NCI-H82 treated with DMSO at 0.1 percent for 48 hours (cell line): Measurements from ENCODE around the gene CCL3.
"Not testable (repeated sequence)": the region's sequence is repeated elsewhere in the genome, so short reads cannot be mapped to it uniquely, and the experiment has no call there.

Experiments used
- DNase-seq: peaks from one replicate; lab custom pipeline; 2025; ENCODE audit not compliant: unreplicated experiment; lab: John Stamatoyannopoulos, UW

CCL3 gene

GRCh38 chr17:36089888-36090836 is at the start of gene CCL3:
TSS of gene CCL3 (minus strand) at chr17:36090143. CDS start at chr17:36090058, 85 bp downstream.
- no peak for DNase-seq

GRCh38 chr17:36136439-36136838 is 46.5 kb upstream of the CCL3 start:
- no peak for DNase-seq

GRCh38 chr17:36136036-36136435 is 46.1 kb upstream of the CCL3 start:
- no peak for DNase-seq

- no peak for DNase-seq
Observed at GRCh38 chr17:36135465-36135864, 45.5 kb upstream of the CCL3 start.

GRCh38 chr17:36133602-36134236 is 43.8 kb upstream of the CCL3 start:
- no peak for DNase-seq

- no peak for DNase-seq
Observed at GRCh38 chr17:36132421-36132831, 42.5 kb upstream of the CCL3 start.

- DNase-seq = no peak
Observed at GRCh38 chr17:36131931-36132330, 42.0 kb upstream of the CCL3 start.

- no peak for DNase-seq
Observed at GRCh38 chr17:36131421-36131820, 41.5 kb upstream of the CCL3 start.

GRCh38 chr17:36130346-36130745 is 40.4 kb upstream of the CCL3 start:
- DNase-seq = no peak

- DNase-seq = no peak
Observed at GRCh38 chr17:36129616-36130015, 39.7 kb upstream of the CCL3 start.

- DNase-seq = no peak
Observed at GRCh38 chr17:36128411-36128978, 38.6 kb upstream of the CCL3 start.

- DNase-seq = no peak
Observed at GRCh38 chr17:36127911-36128310, 38.0 kb upstream of the CCL3 start.

GRCh38 chr17:36127199-36127893 is 37.4 kb upstream of the CCL3 start:
- no peak for DNase-seq

- no peak for DNase-seq
Observed at GRCh38 chr17:36124879-36125824, 35.2 kb upstream of the CCL3 start.

- no peak for DNase-seq
Observed at GRCh38 chr17:36123431-36123830, 33.5 kb upstream of the CCL3 start.

- DNase-seq = not testable (repeated sequence)
Observed at GRCh38 chr17:36121099-36121498, 31.2 kb upstream of the CCL3 start.

GRCh38 chr17:36120221-36120620 is 30.3 kb upstream of the CCL3 start:
- no peak for DNase-seq

GRCh38 chr17:36118477-36119353 is 28.8 kb upstream of the CCL3 start:
- DNase-seq = no peak
